IPS-20b (cell line): Measurements from ENCODE around the gene RALGPS1.

Experiments used
- H3K27ac ChIP-seq: one replicate; pipeline ENCODE4 v1.5.1; 2013; ENCODE audit warnings: low read length
- H3K27me3 ChIP-seq: 2 replicates; pipeline ENCODE4 v1.6.1; 2013; ENCODE audit warnings: mild to moderate bottlenecking, low read length, inconsistent platforms; ENCODE audit not compliant: insufficient read depth
- H3K36me3 ChIP-seq: 2 replicates; pipeline ENCODE4 v1.6.1; 2013; ENCODE audit warnings: low read depth, mild to moderate bottlenecking, inconsistent platforms, low read length, moderate library complexity; ENCODE audit not compliant: insufficient read depth
- H3K4me1 ChIP-seq: 2 replicates; pipeline ENCODE4 v1.6.1; 2013; ENCODE audit warnings: mild to moderate bottlenecking, control low read depth, inconsistent platforms, low read length, moderate library complexity; ENCODE audit not compliant: insufficient read depth
- H3K4me3 ChIP-seq: 2 replicates; pipeline ENCODE4 v1.5.1; 2013; ENCODE audit warnings: mild to moderate bottlenecking, low read length, inconsistent platforms
- H3K9ac ChIP-seq: 2 replicates; pipeline ENCODE4 v1.6.1; 2013; ENCODE audit warnings: low read depth, mild to moderate bottlenecking, inconsistent platforms, low read length, moderate library complexity
- H3K9me3 ChIP-seq: 2 replicates; pipeline ENCODE4 v1.6.1; 2013; ENCODE audit warnings: mild to moderate bottlenecking, low read depth, low read length, inconsistent platforms; ENCODE audit not compliant: insufficient read depth

RALGPS1 gene

GRCh38 chr9:126999315-127000068, 84.9 kb downstream of the RALGPS1 start:
- no peaks in the 10 kb centered on the region for H3K9me3 ChIP-seq
- no peak overlapping the region for H3K9ac ChIP-seq
- H3K36me3 ChIP-seq, result no peaks in the 10 kb centered on the region
- no peaks in the 10 kb centered on the region for H3K4me1 ChIP-seq
- H3K27me3 ChIP-seq, result no peaks in the 10 kb centered on the region
- H3K27ac ChIP-seq, result no peak overlapping the region
- no peak overlapping the region for H3K4me3 ChIP-seq

- no peaks in the 10 kb centered on the region for H3K9me3 ChIP-seq
- H3K27me3 ChIP-seq, result no peaks in the 10 kb centered on the region
- no peak overlapping the region for H3K27ac ChIP-seq
- H3K4me3 ChIP-seq, result no peak overlapping the region
- H3K9ac ChIP-seq, result no peak overlapping the region
- no peaks in the 10 kb centered on the region for H3K4me1 ChIP-seq
- H3K36me3 ChIP-seq, result no peaks in the 10 kb centered on the region
These were observed 90.6 kb downstream of the RALGPS1 start for GRCh38 chr9:127004946-127005769.

GRCh38 chr9:127005770-127006314, 91.3 kb downstream of the RALGPS1 start:
- no peak overlapping the region for H3K9ac ChIP-seq
- H3K36me3 ChIP-seq, result no peaks in the 10 kb centered on the region

GRCh38 chr9:127007638-127008037, 93.1 kb downstream of the RALGPS1 start:
- no peak overlapping the region for H3K4me3 ChIP-seq
- H3K9ac ChIP-seq, result no peak overlapping the region
- no peaks in the 10 kb centered on the region for H3K4me1 ChIP-seq
- H3K27me3 ChIP-seq, result no peaks in the 10 kb centered on the region
- no peaks in the 10 kb centered on the region for H3K36me3 ChIP-seq
- H3K27ac ChIP-seq, result no peak overlapping the region
- no peaks in the 10 kb centered on the region for H3K9me3 ChIP-seq

More at GRCh38 chr9:127005770-127006314, 91.3 kb downstream of the RALGPS1 start:
- Histone ChIP-seq H3K4me1 (no peaks in the 10 kb centered on the region), H3K27ac (no peak overlapping the region), H3K9me3 (no peaks in the 10 kb centered on the region), H3K27me3 (no peaks in the 10 kb centered on the region), H3K4me3 (no peak overlapping the region)

- no peak overlapping the region for H3K9ac ChIP-seq
- H3K4me1 ChIP-seq, result no peaks in the 10 kb centered on the region
- H3K27ac ChIP-seq, result no peak overlapping the region
- no peaks in the 10 kb centered on the region for H3K27me3 ChIP-seq
- no peaks in the 10 kb centered on the region for H3K36me3 ChIP-seq
- no peak overlapping the region for H3K4me3 ChIP-seq
- H3K9me3 ChIP-seq, result no peaks in the 10 kb centered on the region
These were observed 93.5 kb downstream of the RALGPS1 start for GRCh38 chr9:127008076-127008475.

- H3K27me3 ChIP-seq, result no peaks in the 10 kb centered on the region
- no peak overlapping the region for H3K9ac ChIP-seq
- no peaks in the 10 kb centered on the region for H3K9me3 ChIP-seq
- H3K27ac ChIP-seq, result no peak overlapping the region
- H3K4me1 ChIP-seq, result peaks cover 5% of the 10 kb centered on the region; the same call in 1 of the 2 replicates
- no peaks in the 10 kb centered on the region for H3K36me3 ChIP-seq
- H3K4me3 ChIP-seq, result no peak overlapping the region
These were observed 97.2 kb downstream of the RALGPS1 start for GRCh38 chr9:127011772-127012171.

- no peak overlapping the region for H3K27ac ChIP-seq
These were observed 97.7 kb downstream of the RALGPS1 start for GRCh38 chr9:127012250-127012649.

GRCh38 chr9:127013597-127013996, 99.0 kb downstream of the RALGPS1 start:
- Histone ChIP-seq H3K27ac (no peak overlapping the region), H3K4me1 (peaks cover 5% of the 10 kb centered on the region; the same call in 1 of the 2 replicates), H3K9ac (no peak overlapping the region), H3K36me3 (no peaks in the 10 kb centered on the region), H3K4me3 (no peak overlapping the region), H3K9me3 (no peaks in the 10 kb centered on the region), H3K27me3 (no peaks in the 10 kb centered on the region)

More at GRCh38 chr9:127012250-127012649, 97.7 kb downstream of the RALGPS1 start:
- Histone ChIP-seq H3K27me3 (no peaks in the 10 kb centered on the region), H3K4me3 (no peak overlapping the region), H3K9ac (no peak overlapping the region), H3K4me1 (peaks cover 5% of the 10 kb centered on the region; the same call in 1 of the 2 replicates), H3K36me3 (no peaks in the 10 kb centered on the region), H3K9me3 (no peaks in the 10 kb centered on the region)

- H3K9ac ChIP-seq, result no peak overlapping the region
- no peaks in the 10 kb centered on the region for H3K27me3 ChIP-seq
- H3K9me3 ChIP-seq, result no peaks in the 10 kb centered on the region
- no peak overlapping the region for H3K4me3 ChIP-seq
- no peaks in the 10 kb centered on the region for H3K36me3 ChIP-seq
- H3K27ac ChIP-seq, result no peak overlapping the region
- H3K4me1 ChIP-seq, result peaks cover 5% of the 10 kb centered on the region; the same call in 1 of the 2 replicates
These were observed 99.8 kb downstream of the RALGPS1 start for GRCh38 chr9:127014216-127014909.

GRCh38 chr9:127014910-127015540, 100.4 kb downstream of the RALGPS1 start:
- Histone ChIP-seq H3K27me3 (no peaks in the 10 kb centered on the region), H3K9ac (no peak overlapping the region), H3K4me3 (no peak overlapping the region), H3K36me3 (no peaks in the 10 kb centered on the region), H3K9me3 (no peaks in the 10 kb centered on the region), H3K27ac (no peak overlapping the region), H3K4me1 (peaks cover 5% of the 10 kb centered on the region; the same call in 1 of the 2 replicates)
